Endothelial cell of umbilical vein (primary cell): ENCODE measurements around the gene EPB41L2. TPM values are rescaled to one million over a fixed set of nuclear protein-coding genes. Genes with fewer than 3 reads are reported as not detected.

Source experiments
- BruUV-seq: library from RNA; stranded (reverse); fragments of 400-500 nt; replicated peaks from 2 replicates; lab custom pipeline; 2021; lab: Mats Ljungman, UMichigan
- CTCF ChIA-PET: fragments of 300-600, 350-600 bp; sonication (Branson Sonifier 250); formaldehyde crosslinking; loops from one replicate; lab custom pipeline; 2021; ENCODE audit warnings: antibody characterized with exemption, inconsistent platforms; lab: Charles Lee
- POLR2A ChIA-PET: fragments of 300-600, 350-600 bp; sonication (Branson Sonifier 250); formaldehyde crosslinking; loops from one replicate; lab custom pipeline; 2021; ENCODE audit warnings: antibody characterized with exemption, inconsistent platforms; lab: Charles Lee
- DNase-seq: peaks from one replicate; pipeline ENCODE4 v3.0.0-alpha.2; 2011; ENCODE audit warnings: low read depth, low spot score
- FAIRE-seq: peaks from 2 replicates; lab custom pipeline; 2011; peaks lifted over from hg19 to GRCh38; lab: Jason Lieb, UNC
- H2AFZ ChIP-seq: 2 replicates; pipeline ENCODE4 v1.6.0; 2012; ENCODE audit warnings: low read depth, low read length, control low read depth, inconsistent platforms
- H3K27ac ChIP-seq: 2 replicates; pipeline ENCODE4 v1.5.1; 2011; ENCODE audit warnings: low read depth, mild to moderate bottlenecking, control low read depth, low read length, moderate library complexity; ENCODE audit not compliant: insufficient read depth
- H3K27me3 ChIP-seq, 2 experiments: 2 replicates each; pipeline versions ENCODE4 v1.6.0 to v1.6.1; 2011; ENCODE audit warnings: low read length in 2 of 2, mixed read lengths in 1 of 2; ENCODE audit not compliant: control insufficient read depth in 2 of 2, insufficient read depth in 2 of 2
- H3K36me3 ChIP-seq, 2 experiments: 2 replicates in 1 of 2; 3 replicates in 1 of 2; pipeline ENCODE4 v1.5.1; 2011; ENCODE audit warnings: low read length in 2 of 2, mild to moderate bottlenecking in 1 of 2, moderate library complexity in 1 of 2; ENCODE audit not compliant: control insufficient read depth in 2 of 2, insufficient read depth in 2 of 2; ENCODE audit errors: extremely low read depth in 1 of 2
- H3K4me1 ChIP-seq: 3 replicates; pipeline ENCODE4 v1.5.1; 2011; ENCODE audit warnings: mild to moderate bottlenecking, low read length; ENCODE audit not compliant: control insufficient read depth, insufficient read depth; ENCODE audit errors: extremely low read depth
- H3K4me2 ChIP-seq: 2 replicates; pipeline ENCODE4 v1.6.1; 2011; ENCODE audit warnings: low read length, control low read depth, mixed read lengths; ENCODE audit not compliant: insufficient read depth
- H3K4me3 ChIP-seq, 3 experiments: fragments of 200-600 bp in 1 of 3; sonication (generic), shearing (Covaris generic) in 1 of 3; replicated peaks in 1 of 3; 2 replicates each; pipeline ENCODE4 v1.5.1; 2011 to 2016; ENCODE audit warnings: control low read depth in 3 of 3, low read length in 3 of 3, mild to moderate bottlenecking in 2 of 3, inconsistent platforms in 1 of 3, low read depth in 1 of 3, moderate library complexity in 1 of 3; ENCODE audit not compliant: insufficient read depth in 1 of 3
- H3K79me2 ChIP-seq: 2 replicates; pipeline ENCODE4 v1.6.0; 2012; ENCODE audit warnings: low read length, inconsistent platforms; ENCODE audit not compliant: control insufficient read depth, insufficient read depth
- H3K9ac ChIP-seq: replicated peaks from 2 replicates; pipeline ENCODE3; 2011; ENCODE audit warnings: low read length, control low read depth; ENCODE audit not compliant: insufficient read depth; ENCODE audit errors: extremely low read depth
- H3K9me1 ChIP-seq: replicated peaks from 3 replicates; pipeline ENCODE4 v1.6.0; 2011; ENCODE audit warnings: mild to moderate bottlenecking, low read length; ENCODE audit not compliant: control insufficient read depth, insufficient read depth; ENCODE audit errors: extremely low read depth
- H3K9me3 ChIP-seq: replicated peaks from 2 replicates; pipeline ENCODE4 v1.5.1; 2012; ENCODE audit warnings: low read length, inconsistent platforms; ENCODE audit not compliant: control insufficient read depth, insufficient read depth
- H4K20me1 ChIP-seq: replicated peaks from 2 replicates; pipeline ENCODE3; 2011; ENCODE audit warnings: mild to moderate bottlenecking, low read length; ENCODE audit not compliant: control insufficient read depth, insufficient read depth; ENCODE audit errors: extremely low read depth
- CTCF ChIP-seq, 2 donors: IDR thresholded peaks; 1 replicate in 1 of 2; 2 replicates in 1 of 2; pipeline ENCODE4 v1.5.1; 2011; ENCODE audit warnings: low read length in 2 of 2, mild to moderate bottlenecking in 2 of 2, moderate library complexity in 2 of 2, control low read depth in 1 of 2, inconsistent platforms in 1 of 2, low read depth in 1 of 2; ENCODE audit not compliant: insufficient read depth in 1 of 2; ENCODE audit errors: extremely low read depth in 1 of 2
- EZH2 ChIP-seq: IDR thresholded peaks from 2 replicates; pipeline ENCODE4 v1.6.1; 2012; ENCODE audit warnings: borderline replicate concordance, low read depth, mild to moderate bottlenecking, moderate library complexity, low read length, inconsistent platforms; ENCODE audit not compliant: severe bottlenecking
- FOS ChIP-seq: IDR thresholded peaks from 2 replicates; pipeline ENCODE4 v1.6.1; 2011; ENCODE audit warnings: mild to moderate bottlenecking, low read length, moderate library complexity, borderline replicate concordance; ENCODE audit not compliant: insufficient read depth
- MAX ChIP-seq: IDR thresholded peaks from 2 replicates; pipeline ENCODE4 v1.6.1; 2011; ENCODE audit not compliant: insufficient read depth, insufficient read length
- POLR2A ChIP-seq: IDR thresholded peaks from 2 replicates; pipeline ENCODE4 v1.6.1; 2012; ENCODE audit warnings: low read depth, mild to moderate bottlenecking, control low read depth, low read length
- POLR2AphosphoS5 ChIP-seq: IDR thresholded peaks from 2 replicates; pipeline ENCODE4 v1.6.1; 2012; ENCODE audit warnings: low read depth, mild to moderate bottlenecking, control low read depth, low read length, moderate library complexity; ENCODE audit not compliant: insufficient read depth
- dilution Hi-C: fragments of 300-500 bp; cut with MboI; formaldehyde crosslinking; loops from one replicate; pipeline ENCODE4 v1.15.0; 2019; ENCODE audit warnings: low sequenced_read_pairs; ENCODE audit not compliant: extremely low pct_ligation_motif_present
- intact Hi-C: fragments of 100-400 bp; cut with micrococcal nuclease; formaldehyde crosslinking; loops from one replicate; pipeline ENCODE4 v1.10.0; 2022
- polyA plus RNA-seq, 4 experiments: library from polyadenylated mRNA; depleted of rRNA in 3 of 4; stranded (reverse) in 3 of 4; unstranded in 1 of 4; fragments of >200 nt; gene quantifications; 2 replicates each; pipeline versions ENCODE4 v1.2.1 to v1.2.3, GENCODE V29; 2011 to 2012; ENCODE audit warnings: missing spikeins in 1 of 4
- total RNA-seq: library from RNA; stranded (reverse); gene quantifications from 2 replicates; pipeline ENCODE4 v1.2.3, GENCODE V29; 2021

Gene EPB41L2
- total and polyA plus RNA-seq, 2 donors (not counting 3 experiments of a cell fraction or from before 2014, with no cell fraction given): 26.5 to 87.7 TPM

GRCh38 chr6:130847001-130847910, 215.8 kb downstream of the EPB41L2 start:
- DNase-seq (no peak), FAIRE-seq (no peak)
- ChIA-PET POLR2A (no interaction called here), CTCF (interaction anchor here (1.0 to 3.8 kb wide), 4 partner anchors 25 to 553 kb away, joined by 3 to 15 read pairs (median 4); no protein-coding TSS in a partner anchor)
- no peak overlapping the region for H3K4me2 ChIP-seq
- no peak overlapping the region for H3K9ac ChIP-seq
- intact Hi-C loops (no loop called here), dilution Hi-C loops (no loop called here)
- H3K79me2 ChIP-seq: no peaks in the 10 kb centered on the region
- no peaks in the 10 kb centered on the region for H3K4me1 ChIP-seq
- BruUV-seq: no TSS peak
- H3K9me3 ChIP-seq: no peaks in the 10 kb centered on the region
- H3K9me1 ChIP-seq: no peaks in the 10 kb centered on the region
- no peaks in the 10 kb centered on the region for H4K20me1 ChIP-seq
- no peak overlapping the region for H2AFZ ChIP-seq
- no peak overlapping the region for H3K27ac ChIP-seq
- TF ChIP-seq MAX: no peak
- TF ChIP-seq POLR2AphosphoS5: no peak
- TF ChIP-seq EZH2: no peak
- TF ChIP-seq POLR2A: no peak
- no peak for TF ChIP-seq CTCF (IDR thresholded peaks at IDR 0.05; ENCODE audit: extremely low read depth in 1 of 2, insufficient read depth in 1 of 2, low read depth in 1 of 2, low read length in 2 of 2)
- no peak for TF ChIP-seq FOS
- no peak overlapping the region for H3K4me3 ChIP-seq
- H3K36me3 ChIP-seq: no peaks in the 10 kb centered on the region
- H3K27me3 ChIP-seq: no peaks in the 10 kb centered on the region
